GM21423 (cell line): ENCODE measurements around the gene MBP.

Source experiments
- ATAC-seq: cut with Tn5 transposase; IDR thresholded peaks from one replicate; pipeline ENCODE4 v1.9.1; 2021; ENCODE audit warnings: mild to moderate bottlenecking, moderate library complexity; ENCODE audit not compliant: unreplicated experiment

MBP gene

DNA sequence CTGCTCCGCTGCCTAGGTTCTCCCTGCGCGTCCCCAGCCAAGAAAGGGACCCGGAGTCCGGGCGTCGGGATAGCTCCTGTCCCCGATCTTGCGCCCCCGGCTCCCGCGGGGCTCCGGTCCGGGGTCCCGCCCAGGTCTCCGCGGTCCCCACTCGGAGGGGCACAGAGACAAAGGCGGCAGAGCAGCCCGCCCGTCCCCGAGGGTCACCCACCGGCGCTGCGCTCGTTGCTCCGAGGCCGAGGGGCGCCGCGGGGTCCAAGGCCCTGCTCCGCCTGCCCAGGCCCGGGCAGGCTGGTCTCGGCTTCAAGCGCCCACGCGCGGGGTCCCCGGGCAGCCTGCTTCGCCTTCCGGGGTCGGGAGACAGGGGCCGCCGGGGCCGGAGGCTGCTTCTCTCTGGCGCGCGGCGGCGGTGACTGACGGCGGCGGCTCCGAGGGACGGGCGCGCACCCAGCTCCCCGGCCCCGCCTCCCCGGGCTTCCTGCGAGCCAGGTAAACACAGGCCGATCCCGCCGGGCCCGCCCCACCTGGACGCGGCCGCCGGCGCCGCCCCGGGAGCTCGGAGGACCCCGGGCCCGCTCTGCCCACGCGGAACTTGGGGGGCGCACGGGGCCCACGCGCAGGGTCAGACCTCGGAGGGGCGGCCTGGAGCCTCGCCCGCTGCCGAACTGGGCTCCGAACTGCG is at the start of gene MBP:
TSS of gene MBP (minus strand) at position 415 of the 682 bp plus-strand sequence. CDS start 27,522 bp downstream, outside the sequence.
- ATAC-seq: peak; percentile 58

DNA sequence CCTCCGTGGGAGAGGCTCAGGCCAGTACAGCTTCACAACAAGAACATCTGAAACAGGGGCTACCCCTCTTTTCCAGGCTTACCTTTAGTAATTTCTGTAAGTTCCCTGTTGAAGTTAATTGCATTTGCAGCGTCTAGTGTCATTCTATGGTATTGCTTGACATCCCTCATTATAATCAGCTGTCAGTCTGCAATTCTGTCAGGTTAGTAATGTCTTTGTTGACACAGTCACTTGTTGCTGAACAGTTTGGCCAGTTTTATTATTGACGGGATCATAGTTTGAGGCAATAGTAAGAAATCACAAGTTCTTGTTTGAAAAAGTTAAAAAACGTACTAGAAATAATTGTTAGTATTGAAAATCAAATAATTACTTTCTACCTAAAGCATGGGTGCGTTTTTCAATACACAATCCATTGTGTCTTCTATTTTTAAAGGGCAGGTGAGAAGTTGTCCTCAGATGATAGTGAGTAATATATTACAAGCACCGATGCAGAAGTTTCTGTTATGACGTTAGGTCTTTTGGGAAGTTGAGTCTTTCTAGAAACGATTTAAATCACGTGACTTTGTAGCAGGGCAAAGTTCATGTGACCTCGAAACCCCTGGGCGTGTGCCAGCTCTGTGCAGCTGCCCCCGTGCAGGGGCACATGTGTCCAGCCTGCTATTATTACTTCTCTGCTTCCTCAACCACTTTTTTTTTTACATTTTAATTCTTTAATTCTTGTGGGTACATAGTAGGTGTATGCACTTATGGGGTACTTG is 49.5 kb upstream of the MBP start:
- ATAC-seq: no peak

DNA sequence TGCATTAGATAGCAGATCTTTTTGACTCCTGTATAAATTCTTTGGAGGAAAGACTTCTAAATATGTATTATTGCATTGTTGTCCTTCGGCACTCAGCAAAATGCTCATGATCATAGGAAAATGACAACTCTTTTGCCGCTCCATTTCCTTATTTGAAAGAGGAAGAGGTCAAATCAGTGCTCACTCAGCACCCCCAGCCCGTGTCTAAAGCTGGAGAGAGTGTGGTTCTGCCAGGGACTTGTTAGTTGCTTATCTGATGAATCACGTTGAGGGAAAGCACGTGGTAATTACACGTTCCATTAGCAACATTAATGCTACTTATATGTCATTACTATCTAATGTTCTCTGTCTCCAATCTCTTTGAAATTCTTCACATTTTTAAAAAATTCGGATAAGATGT is 46.0 kb upstream of the MBP start:
- ATAC-seq: no peak

DNA sequence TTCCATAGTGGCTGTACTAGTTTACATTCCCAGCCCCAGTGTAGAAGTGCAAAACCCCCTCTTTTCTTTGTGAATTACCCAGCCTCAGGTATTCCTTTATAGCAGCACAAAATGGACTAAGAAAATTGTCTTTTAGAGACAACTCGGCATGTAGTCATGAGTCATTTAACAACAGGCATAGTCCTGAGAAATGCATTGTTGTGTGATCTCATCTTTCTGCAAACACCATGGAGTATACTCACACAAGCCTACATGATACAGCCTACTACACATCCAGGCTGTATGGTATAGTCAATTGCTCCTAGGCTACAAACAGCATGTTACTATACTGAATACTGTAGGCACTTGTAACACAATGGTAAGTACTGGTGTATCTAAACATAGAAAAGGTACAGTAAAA is 44.4 kb upstream of the MBP start:
- no peak for ATAC-seq

DNA sequence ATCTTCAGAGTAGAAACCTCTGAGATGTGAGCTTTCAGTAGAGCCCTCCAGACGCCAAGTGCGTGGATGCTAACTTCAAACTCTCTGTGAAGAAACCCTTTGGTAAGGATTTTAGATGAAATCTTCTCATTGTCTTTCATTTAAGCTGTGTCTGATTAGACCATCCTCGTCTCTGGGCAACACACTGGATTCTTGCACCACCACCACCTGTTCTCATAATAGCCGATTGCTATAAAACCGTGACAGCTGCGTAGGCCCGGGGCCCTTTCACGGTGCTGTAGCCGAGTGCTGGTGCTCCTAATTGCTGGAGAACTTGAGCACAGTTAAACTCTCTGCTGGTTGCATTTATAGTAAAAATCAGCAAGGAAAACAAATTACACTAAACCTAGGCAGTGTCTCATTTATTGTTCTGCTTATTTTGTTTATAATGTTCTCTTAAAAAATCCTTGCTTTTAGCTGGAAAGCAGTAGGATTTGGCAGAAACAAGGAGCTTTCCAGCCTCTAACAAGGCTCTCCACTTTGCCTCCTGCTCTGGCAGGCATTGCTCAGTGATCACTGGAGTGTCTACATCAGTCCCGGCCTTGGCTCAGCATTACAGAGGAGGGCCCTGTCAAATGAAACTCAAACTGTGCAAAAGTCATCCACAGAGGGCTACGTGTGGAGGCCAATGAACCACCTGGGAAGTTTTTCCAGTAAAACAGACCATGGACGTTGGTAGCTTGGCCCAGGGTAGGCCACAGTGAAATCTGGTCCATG is 40.9 kb upstream of the MBP start:
- ATAC-seq: no peak

DNA sequence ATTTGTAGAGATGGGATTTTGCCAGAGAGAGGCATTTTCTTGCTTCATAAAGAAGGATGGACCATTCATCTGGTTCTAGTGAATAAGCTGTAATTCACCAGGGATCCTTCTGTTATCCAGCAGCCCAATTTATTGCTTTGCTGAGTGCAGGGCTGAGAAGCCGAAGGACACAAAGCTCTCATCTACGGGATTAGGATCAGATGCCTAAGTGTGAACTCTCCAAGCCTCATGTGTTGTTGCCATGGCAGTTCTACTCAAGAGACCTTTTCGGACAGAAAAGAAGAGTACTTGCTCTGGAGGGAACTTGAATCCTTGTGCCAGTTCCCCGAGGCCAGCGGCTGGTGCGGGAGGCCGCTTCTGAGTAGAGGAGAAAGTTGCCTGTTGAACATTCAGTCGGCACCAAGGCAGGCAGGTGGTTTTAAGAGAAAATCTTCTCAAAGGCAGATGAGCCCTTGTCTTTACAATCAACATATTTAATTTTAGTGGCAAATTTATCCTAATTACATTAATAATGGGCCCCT is 38.4 kb upstream of the MBP start:
- no peak for ATAC-seq

DNA sequence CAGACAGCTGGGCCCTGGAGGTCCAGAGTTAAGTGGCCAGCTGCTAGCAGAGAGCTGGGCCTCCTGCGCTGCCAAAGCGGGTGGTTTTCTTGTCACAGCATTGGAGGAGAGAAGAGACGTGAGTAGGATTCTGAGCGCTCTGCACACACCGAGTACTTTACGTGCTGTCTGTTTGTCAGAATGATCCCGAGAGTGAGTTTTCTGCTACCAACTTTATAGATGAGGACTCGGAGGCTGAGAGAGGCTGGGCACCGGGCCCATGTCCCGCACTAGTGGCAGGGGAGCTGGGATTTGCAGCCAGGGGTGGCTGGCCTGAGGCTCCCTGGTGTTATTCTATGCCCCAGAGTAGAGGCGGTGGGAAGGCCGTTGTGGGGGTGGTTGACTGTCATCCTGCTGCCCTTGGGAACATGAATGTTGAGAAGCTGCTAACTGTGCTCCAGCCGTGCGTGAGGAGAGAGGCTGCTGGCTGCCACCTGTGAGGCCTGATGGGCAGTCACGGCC is 36.3 kb upstream of the MBP start:
- no peak for ATAC-seq

DNA sequence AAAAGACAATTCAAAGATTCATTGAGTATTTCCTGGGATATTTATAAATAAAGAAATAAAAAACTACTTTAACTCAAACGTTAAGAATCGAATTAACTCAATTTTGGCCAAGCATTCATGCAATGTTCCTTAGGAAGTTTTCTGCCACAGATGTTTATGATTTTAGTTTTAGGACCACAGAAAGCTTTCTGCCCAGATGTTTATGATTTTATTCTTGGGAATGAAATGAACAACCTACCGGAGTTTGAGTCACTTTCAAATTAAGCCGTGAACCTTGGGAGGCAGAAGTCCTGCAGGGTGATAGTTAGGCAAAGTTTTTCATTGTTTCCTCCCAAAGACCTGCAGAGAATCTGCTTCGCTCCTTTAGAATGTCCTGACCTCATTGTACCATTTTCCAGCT is 34.7 kb upstream of the MBP start:
- no peak for ATAC-seq

DNA sequence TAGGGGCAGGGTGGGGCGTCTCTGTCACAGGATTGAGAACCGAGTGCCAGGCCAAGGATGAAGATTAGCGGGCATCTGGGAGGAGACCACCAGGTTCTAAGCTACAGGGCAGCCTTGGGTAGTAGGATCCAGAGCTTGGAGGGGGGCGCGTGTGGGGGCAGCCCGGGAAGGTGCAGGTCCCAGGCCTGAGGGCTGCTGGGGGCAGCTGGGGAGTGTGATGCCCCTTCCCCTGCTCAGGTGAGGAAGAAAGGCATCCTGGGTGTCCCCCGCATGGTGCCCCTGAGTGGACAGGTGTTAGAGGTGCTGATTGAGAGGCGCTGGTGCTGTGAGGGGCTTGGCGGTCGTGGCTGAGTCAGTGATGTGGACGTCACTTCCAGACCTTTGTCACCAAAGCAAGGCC is 33.9 kb upstream of the MBP start:
- ATAC-seq: no peak

DNA sequence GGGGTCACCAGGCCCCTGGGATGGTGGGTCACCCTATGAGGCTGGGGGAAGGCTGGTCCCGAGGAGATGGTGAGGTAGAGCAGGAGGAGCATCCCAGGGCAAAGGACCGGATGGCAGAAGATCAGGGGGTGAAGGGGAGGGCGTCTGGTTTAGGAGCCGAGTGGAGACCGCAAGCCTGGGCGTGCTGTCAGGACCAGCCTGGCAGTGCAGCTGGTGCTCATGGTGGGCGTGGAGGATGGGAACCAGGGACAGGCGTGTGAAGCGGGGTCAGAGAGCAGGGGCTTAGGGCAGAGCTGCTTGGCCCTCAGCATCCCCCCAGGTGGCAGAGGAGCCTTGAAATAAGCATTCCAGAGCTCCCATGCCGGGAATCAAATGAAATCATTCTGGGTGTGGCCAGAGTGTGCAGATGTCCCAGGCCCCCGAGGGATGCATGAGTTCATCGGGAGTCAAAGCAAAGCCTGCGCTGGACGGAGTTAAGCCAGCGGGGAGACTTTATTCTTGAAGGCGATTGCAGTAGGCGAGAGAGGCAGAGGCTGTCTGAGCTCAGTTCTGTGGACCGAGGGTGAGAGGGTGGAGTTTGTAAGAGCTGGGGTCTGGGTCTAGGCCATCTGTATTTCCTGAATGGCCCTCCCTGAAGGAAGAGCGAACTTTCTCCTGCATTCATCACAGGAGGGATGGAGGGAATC is 33.1 kb upstream of the MBP start:
- no peak for ATAC-seq

DNA sequence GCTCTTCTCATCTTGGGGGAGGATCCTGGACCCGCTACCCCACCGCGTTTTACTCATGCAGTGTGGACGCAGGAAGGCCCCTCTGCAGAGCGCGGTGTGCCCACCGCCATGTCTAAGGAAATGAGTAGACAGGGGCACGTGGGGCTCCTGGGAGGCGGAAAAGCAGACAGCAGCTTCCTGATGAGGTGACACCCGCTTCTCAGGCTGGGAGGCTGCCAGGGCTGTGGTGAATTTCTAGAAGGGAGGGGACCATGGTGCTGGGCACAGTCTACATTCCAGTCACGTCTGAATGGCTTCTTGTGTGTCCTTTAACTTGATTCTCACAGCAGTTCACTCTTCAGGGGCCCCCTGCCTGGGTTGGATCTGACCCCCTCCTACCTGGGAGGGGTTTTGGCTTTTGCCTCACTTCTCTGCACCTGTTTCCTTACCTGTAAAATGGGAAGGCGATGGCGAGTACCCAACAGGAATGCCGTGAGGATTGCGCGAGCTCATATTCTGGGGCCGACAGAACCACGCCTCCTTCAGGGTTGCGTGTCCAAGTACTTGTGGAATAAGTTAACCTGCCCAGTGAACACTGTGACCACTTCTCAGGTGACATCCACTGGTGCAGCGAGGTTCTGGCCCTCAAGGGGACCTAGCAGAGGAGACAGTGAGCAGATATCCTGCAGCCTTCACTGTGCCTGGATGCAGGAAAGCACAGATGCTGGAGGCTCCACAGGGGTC is 32.3 kb upstream of the MBP start:
- ATAC-seq: no peak

DNA sequence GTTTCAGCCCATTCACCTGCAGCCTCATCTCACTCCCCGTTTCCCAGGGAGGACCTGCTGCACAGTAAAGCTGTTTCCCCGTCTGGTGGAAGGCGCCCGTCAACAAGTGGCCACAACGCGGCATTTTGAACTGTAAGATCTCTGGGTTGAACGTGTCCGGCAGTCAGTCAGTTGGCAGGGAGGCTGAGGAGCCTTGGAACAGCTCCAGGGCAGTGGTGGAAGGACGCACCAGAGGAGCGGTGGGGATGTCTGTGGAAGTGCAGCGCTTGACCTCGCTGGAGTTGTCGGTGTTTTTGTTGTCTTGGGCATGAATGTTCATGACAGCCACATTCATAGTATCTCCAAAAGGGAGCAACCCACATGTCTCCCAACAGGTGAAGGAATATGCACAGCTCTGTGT is 31.4 kb upstream of the MBP start:
- no peak for ATAC-seq

DNA sequence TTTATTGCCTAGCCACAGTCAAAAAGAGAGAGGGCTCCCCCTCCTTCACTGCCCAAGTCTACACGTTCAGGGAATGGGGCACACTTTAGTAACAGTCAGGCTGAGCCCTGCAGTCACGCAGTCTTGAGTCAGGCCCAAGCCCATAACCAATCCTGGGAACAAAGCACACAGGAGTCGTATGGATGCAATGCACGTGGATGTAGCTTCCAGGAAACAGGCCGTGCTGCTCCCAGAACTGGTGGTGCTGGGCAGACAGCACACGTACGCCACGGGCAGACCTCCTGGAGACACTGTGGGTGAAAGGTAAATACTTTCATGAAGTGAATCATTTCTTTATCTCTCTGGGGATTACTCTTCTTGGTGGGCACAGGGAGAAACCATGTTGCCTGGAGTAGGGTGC is 30.0 kb upstream of the MBP start:
- ATAC-seq: no peak

DNA sequence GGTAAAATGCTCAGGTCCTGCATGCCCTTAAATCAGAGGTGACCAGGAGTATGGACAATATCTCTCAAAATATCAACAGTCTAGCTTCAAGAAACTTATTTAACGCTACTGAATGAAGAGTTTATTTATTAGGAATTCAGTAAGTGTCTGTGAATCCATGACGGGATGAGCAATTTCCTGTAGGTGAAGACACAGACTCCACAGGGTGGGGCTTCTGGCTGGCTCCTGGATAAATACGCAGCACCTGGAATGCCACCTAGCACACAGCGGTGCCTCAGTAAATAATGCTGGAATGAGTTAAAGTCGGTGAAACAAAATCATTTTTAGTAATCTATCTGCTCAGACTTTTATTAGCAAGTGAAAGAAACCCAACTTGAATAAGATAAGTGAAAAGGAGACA is 29.4 kb upstream of the MBP start:
- ATAC-seq: no peak

DNA sequence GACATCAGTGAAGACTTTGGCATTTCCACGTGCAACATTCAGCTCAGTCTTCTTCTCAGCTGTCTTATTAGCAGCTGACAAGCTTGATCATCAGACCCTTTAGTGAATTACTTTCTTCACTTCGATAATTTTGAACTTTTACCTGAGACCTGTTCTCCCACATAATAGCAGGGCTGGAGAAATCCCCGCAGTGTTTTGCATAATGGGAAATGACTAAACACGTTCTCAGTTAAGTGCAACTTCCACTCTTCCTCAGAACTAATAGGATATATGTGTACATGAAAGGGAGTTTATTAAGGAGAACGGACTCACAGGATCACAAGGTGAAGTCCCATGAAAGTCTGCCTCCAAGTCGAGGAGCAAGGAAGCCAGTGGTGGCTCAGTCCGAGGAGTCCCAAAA is 28.8 kb upstream of the MBP start:
- ATAC-seq: no peak

DNA sequence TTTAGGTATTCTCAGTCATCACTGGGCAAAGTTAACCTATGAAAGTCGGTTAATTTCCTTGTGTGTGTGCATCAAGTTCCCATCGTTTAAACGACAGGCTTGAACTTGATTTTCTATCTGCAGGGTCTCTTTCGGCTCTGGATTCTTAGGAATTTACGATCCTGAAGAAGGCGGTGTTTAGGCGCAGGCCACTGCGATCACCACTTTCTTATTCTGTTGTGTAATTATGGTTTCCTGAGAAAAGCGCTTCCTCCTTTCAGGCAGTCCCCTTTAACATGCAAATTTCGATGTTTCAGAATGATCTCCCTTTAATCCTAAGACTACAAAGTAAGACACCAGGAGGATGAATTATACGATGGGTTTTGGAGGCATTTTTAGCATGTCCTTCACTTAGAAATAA is 27.9 kb upstream of the MBP start:
- peak; percentile 41 for ATAC-seq

DNA sequence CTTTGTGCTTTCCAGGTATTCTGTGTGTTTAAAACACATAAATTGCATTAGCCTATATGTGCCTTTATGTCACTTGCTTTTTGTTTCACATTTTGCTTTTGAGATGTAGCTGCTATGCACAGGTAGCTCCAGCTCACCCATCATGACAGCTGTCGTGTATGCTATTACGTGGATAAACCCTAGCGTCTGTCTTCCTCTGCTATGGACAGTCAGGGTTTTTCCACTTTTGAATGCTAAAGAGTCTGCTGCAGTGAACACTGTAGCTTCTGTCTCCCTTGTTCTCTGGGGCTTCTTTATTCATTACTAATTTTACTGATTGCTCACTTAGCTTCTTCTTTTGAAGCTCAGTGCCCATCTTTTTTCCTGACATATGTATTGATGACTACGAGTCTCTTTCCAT is 24.7 kb upstream of the MBP start:
- no peak for ATAC-seq

DNA sequence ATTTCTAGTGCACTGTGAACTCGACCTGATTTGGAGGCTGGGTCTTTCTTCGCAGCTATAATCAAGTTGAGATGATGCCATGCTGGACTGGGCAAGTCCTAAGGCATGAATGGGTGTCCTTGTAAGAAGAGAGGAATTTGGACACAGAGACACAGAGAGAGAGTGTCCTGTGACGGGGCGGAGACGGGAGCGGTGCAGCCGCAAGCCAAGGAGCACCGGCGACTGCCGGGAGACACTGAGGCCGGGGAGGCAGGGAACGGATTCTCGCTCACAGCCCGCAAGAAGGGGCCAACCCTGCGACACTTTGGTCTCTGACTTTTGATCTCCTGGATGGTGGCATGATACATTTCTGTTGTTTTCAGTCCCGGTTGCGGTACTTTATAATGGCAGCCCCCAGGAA is 22.4 kb upstream of the MBP start:
- no peak for ATAC-seq

DNA sequence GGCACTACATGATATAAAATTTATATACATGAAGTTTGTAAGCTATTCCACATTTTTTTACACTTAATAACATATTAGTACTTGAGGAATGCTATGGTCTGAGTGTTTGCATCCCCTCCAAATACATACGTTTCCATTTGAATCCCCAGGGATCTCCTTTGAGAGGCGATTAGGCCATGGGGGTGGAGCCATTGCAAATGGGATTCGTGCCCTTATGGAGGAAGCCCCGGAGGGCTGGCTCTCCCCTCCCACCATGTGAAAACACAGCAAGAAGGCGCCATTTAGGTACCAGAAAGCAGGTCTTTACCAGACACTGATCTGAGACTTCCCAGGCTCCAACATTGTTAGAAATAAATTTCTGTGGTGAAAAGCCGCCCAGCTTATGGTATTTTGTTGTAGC is 20.8 kb upstream of the MBP start:
- ATAC-seq: no peak

DNA sequence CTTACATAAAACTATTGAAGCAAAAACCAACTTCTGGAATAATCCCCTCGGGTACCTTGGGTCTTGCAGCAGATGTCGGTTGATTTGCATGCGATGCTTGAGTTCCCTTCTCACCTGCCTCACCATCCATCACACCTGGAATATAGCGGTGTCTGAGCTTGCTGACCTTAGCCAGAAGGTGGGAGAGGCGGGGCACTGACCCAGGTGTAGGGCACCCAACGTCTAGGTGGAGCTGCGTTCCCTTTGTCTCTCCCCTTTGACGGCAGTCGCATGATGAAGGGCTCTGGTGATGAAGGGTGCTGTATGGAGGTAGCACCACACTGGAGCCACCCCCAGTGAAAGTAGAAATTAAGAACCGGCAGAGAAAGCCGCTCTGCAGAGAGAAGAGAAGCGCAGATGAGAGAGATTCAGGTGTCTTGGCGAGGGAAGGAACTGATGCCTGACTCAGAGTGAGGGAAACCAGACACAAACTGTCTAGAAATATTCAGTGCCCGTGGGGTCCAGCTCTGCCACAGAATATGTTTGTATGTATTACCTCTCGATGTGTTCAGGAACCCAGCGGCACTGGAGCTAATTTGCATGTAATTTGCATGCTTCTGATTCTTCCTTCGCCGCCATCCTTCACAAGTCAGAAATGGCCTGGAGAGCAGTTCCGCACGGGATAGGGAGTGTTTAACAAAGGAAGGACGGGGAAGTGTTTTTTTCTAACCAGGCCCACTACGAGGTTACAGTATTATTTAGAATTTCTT is 19.4 kb upstream of the MBP start:
- no peak for ATAC-seq
